H1 (cell line): ENCODE data around the gene PRRG4.
"Not testable (repeated sequence)": the region's sequence is repeated elsewhere in the genome, so short reads cannot be mapped to it uniquely, and the experiment has no call there.

ENCODE experiments used
- ATF3 ChIP-seq: IDR thresholded peaks from 2 replicates; pipeline ENCODE4 v1.6.1; 2011; ENCODE audit warnings: low read depth, mild to moderate bottlenecking, low read length; ENCODE audit not compliant: insufficient read depth
- CEBPB ChIP-seq: IDR thresholded peaks from 2 replicates; pipeline ENCODE4 v1.6.1; 2012; ENCODE audit warnings: low read depth, low read length
- CHD1 ChIP-seq: IDR thresholded peaks from 2 replicates; pipeline ENCODE4 v1.6.1; 2012; ENCODE audit warnings: low read depth, low read length, improper control_type of control experiment
- CHD7 ChIP-seq: fragments of 300-600 bp; sonication (generic); IDR thresholded peaks from 2 replicates; pipeline ENCODE4 v1.7.1; 2012; ENCODE audit warnings: low read length, moderate library complexity, mild to moderate bottlenecking, inconsistent platforms; ENCODE audit not compliant: insufficient replicate concordance
- CREB1 ChIP-seq: IDR thresholded peaks from 2 replicates; pipeline ENCODE4 v1.6.1; 2012; ENCODE audit warnings: inconsistent platforms
- CTCF ChIP-seq, 3 experiments: IDR thresholded peaks; 1 replicate in 2 of 3; 2 replicates in 1 of 3; pipeline versions ENCODE4 v1.5.1 to v1.6.1; 2011; ENCODE audit warnings: low read length in 3 of 3, mild to moderate bottlenecking in 3 of 3, inconsistent platforms in 2 of 3, low read depth in 1 of 3, moderate library complexity in 1 of 3; ENCODE audit not compliant: insufficient read depth in 1 of 3; ENCODE audit errors: control extremely low read depth in 1 of 3
- GABPA ChIP-seq: IDR thresholded peaks from 2 replicates; pipeline ENCODE4 v1.6.1; 2011; ENCODE audit warnings: mild to moderate bottlenecking, low read length, moderate library complexity, borderline replicate concordance; ENCODE audit not compliant: insufficient read depth
- POLR2AphosphoS5 ChIP-seq: IDR thresholded peaks from 2 replicates; pipeline ENCODE4 v1.6.1; 2011; ENCODE audit warnings: low read depth, low read length
- RFX5 ChIP-seq: IDR thresholded peaks from 2 replicates; pipeline ENCODE4 v1.6.1; 2011; ENCODE audit warnings: low read depth, low read length, improper control_type of control experiment, borderline replicate concordance
- SIN3A ChIP-seq, 2 experiments: IDR thresholded peaks in 1 of 2; conservative IDR thresholded peaks in 1 of 2; 2 replicates each; pipeline ENCODE4 v1.6.1; 2011 to 2012; ENCODE audit warnings: low read length in 2 of 2, improper control_type of control experiment in 1 of 2, low read depth in 1 of 2, mild to moderate bottlenecking in 1 of 2

- not testable (repeated sequence) for TF ChIP-seq CTCF (IDR thresholded peaks at IDR 0.05; ENCODE audit: control extremely low read depth in 1 of 3, insufficient read depth in 1 of 3, low read depth in 1 of 3, low read length in 3 of 3); GABPA; ATF3; RFX5; SIN3A (conservative IDR thresholded peaks at IDR 0.05 in 1 of 2, IDR thresholded peaks at IDR 0.05 in 1 of 2; ENCODE audit: low read depth in 1 of 2, low read length in 2 of 2); CREB1; CHD1; CHD7; POLR2AphosphoS5; CEBPB
Observed at GRCh38 chr11:32887707-32888383, 58.1 kb downstream of the PRRG4 start.
